Amniotic stem cell (primary cell): Measurements from ENCODE around the gene TNP1.

Experiments used
- DNase-seq: peaks from one replicate; lab custom pipeline; 2025; lab: John Stamatoyannopoulos, UW

TNP1 gene

DNA sequence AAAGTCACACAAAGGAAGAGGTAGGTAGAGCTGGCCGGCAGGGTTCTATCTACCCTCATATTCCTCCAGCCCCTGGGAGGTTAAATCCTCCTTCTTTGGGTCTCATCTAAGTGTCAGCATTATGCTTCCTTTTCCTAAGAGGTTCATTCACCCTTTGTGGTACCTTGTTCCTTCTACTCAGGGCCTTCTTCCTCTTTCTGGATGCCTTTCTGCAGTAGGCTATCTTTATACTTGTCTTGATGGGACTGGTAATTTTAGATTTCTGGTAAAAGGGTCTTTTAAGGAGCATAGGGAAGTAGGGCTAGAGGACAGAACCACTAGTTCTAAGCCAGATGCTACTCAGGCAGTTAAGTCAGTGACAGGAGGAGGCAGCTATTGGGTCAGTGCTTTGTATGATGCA lies 13.7 kb upstream of the TNP1 start:
- no peak for DNase-seq

GRCh38 chr2:216872624-216873023 lies 12.8 kb upstream of the TNP1 start:
- no peak for DNase-seq

DNA sequence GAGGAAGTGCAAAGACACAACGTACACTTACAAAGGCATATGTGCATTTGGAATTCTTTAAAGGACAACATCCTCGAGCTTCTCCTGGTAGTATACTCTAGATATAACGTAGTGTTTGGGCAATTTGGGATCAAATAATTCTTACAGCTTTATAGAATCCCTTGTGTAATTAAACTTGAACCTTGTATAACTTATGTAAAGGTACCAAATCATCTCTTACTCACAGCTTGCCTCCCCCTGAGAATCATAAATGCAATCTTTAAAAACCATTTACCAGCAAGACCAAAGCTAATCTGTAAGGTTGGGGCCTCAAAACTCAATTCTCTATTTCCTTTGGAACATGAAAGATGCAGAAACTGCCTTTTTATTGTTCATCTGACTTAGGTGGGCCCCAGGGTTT lies 12.2 kb upstream of the TNP1 start:
- no peak for DNase-seq

- no peak for DNase-seq
These were observed 11.6 kb upstream of the TNP1 start for GRCh38 chr2:216871333-216871934.

- DNase-seq, result no peak
These were observed 10.9 kb upstream of the TNP1 start for GRCh38 chr2:216870508-216871332.

GRCh38 chr2:216866515-216867095 lies 6.7 kb upstream of the TNP1 start:
- DNase-seq, result no peak

DNA sequence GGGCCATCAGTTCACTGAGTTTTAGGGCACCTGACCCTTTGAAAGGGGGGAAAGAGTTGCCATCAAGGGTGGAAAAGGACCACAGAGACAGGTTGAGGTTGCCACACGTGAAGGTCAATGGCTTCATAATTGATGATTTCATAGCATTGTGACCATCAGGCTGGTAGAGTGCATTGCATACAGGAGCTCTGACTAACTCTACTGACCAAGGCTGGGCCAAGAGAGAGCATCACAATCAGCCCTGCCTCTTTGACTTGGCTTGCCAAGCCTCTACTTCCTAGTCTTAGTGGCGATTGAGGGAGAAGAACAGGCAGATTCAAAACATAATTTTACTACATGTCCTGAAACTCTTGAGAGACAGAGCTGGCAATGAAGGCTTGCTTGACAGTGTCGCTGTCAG lies 5.8 kb upstream of the TNP1 start:
- no peak for DNase-seq

GRCh38 chr2:216863946-216864345 lies 4.1 kb upstream of the TNP1 start:
- no peak for DNase-seq

- DNase-seq, result no peak
These were observed 2.9 kb upstream of the TNP1 start for GRCh38 chr2:216862628-216863398.

DNA sequence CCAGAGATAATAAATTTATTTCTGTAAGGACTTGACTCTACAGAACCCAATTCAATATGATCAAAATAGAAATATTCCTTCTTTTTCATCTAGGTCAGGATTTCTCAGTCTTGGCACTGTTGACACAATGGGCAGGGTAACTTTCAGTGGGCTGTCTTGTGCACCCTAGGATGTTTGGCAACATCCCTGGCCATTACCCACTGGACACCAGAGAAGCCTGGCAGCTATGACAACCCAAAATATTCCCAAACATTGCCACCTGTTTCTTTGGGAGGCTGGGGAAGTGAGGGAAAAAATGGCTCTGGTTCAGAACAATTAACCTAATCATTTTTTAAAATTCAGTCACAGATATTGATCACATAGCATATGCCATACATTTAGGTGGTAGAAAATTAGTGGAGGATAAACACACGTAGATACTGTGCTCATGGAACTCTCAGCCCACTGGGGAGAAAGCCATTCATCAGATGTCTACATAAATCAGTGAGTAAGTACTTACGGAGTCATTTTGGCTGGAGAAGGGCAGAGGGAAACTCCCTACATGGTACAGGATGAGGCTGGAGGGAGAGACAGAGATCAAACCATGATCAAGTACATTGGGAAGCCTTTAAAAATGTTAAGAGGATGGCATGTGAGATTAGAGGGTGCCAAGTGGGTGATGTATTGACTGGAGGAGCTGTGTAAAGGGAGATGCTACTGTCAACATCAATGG lies 718 bp upstream of the TNP1 start:
- no peak for DNase-seq

DNA sequence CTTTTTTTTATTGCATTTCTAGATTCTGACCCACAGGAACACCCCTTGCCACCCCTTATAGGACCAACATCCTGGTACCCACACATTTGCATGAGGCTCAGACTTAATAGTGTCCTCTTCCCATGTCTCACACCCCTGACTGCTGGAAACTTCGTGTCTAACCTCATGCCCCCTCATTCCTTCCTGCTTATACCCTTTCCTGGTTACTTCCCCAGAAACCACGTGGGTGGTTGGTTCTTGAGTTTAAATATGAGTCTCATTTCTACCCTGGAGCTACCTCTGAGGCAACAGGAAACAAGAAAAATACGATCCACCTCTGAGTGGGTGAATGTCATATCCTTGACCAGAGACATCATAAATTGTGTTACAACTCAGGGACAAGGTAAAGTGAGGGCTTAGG lies 1.6 kb downstream of the TNP1 start:
- DNase-seq, result no peak

DNA sequence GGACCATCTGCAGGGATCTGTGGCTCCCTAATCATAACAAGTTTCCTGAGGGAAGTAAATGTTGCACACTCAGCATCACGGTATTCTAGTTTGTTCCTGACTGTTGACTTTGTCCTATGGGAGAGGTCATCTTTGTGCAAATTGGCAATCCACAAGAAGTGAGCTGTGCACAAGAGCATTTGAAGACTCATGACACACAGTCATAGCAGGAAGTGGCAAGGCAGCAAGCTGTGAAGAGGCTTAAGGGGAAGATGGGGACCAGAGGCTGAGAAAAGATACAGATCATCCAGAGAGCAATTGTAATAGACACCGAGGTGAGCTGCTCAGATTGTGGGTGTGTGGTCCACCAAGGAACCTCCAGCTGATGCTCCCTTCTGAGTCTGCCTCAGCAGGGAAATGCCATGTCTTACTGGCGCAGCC lies 2.7 kb downstream of the TNP1 start:
- DNase-seq, result no peak

- no peak for DNase-seq
These were observed 3.3 kb downstream of the TNP1 start for GRCh38 chr2:216856406-216857065.

DNA sequence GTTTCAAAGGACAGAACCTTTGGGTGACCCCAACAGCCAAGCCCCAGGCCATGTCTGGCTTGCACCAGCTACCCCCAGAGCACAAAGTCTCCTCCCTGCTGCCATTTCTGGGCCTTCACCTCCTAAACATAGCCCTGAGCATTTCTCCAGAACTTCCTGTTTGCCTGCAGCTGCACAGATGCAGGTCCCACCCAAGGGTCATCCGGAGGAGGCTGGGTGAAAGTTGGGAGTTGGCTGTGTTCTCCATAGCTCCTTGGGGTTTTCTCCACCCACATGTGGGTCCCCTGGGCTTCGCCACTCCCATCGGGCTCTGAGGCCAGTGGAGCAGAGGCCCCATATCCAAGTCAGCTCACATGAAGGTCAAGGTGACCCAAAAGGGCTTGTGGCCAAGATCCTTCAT lies 4.3 kb downstream of the TNP1 start:
- no peak for DNase-seq

- DNase-seq, result no peak
These were observed 4.8 kb downstream of the TNP1 start for GRCh38 chr2:216855079-216855478.

DNA sequence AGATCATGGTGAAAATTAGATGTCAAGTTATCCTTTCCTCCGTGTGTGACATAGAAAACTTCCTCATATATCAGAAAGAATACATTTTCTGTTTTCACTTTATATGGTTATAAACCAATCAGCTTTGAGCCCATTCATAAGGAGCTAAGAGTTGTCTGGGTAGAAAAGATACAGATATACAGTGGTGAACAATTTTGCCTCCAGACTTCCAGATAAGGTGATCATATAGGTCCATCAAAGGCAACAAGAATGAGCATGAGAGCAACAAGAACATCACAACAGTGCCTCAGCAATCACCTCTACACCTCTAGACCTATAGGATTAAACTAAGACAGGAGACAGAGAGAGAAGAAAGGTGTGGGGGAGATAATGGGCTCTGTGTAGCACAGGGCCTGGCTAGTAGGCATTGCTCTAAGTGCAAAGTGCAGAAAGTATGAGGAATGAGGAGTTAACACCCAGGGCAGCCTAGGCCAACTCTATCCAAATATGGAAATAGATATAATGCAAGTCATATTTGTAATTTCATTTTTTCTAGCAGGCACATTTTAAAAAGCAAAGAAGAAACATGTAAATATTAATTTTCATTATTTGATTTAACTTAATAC lies 8.3 kb downstream of the TNP1 start:
- no peak for DNase-seq

DNA sequence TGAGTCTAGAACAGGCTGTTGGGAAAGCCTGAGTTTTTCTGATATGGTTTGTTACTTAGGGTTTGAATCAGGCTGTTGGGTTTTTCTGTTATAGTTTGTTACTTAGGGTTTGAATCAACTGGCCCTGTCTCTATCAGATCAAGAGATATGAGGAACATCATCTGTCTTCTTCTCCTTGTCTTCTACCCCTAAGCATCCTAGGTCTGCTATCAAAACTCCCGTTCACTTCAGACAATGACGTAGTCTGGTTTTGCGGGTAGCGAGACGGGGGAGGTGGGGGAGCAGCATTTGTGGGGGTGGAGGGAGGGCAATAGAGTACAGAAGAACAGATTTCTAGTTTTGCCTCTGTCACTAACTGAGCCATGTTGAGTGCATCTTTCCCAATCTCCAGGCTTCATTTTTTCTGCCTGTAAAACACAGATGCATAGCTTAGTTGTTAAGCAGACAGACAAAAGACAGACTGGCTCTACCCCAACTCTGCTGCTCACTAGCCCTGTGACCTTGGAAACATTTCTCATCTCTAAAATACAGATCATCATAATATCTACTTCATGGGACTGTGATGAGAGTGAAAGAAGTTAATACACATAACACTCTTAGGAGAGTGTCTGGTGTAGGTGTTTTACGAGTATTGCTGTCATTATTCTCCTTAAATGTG lies 9.1 kb downstream of the TNP1 start:
- DNase-seq, result no peak

DNA sequence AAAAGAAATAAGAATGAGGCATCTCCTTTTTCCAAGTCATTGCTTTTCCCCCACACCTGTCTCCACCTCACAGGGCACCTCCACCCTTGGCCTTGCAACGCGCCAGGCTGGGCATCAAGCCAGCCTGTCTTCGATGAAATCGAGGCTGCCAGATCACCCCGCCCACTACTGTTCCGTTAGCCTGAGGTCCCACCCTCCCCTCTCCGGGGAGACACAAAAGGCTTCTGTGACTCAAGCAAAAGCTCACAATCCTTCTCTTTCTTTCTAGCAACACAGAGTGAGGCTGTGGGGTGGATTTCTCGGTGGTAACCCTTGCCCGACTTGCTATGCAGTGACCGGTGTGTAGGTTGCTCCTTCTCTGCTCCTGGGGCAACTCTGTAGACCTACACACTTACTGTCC lies 9.9 kb downstream of the TNP1 start:
- no peak for DNase-seq

DNA sequence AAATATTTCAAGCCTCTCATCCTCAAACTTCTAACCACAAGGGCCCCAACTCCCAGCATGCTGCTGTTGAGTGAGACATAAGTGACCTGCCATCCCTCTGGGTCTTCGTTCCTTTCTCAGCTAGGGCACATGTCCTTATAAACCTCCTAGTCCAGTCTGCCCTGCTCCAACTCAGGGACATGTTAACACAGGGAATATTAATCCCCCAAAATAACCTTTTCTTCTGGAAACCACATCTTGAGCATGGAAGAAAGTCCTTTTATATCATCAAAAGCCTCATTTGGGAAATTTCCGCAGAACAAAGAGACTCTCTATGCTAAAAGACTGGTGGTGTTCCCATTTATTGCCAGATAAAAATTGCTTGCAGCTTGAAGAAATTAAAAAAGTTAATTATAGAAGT lies 14.4 kb downstream of the TNP1 start:
- DNase-seq, result no peak

DNA sequence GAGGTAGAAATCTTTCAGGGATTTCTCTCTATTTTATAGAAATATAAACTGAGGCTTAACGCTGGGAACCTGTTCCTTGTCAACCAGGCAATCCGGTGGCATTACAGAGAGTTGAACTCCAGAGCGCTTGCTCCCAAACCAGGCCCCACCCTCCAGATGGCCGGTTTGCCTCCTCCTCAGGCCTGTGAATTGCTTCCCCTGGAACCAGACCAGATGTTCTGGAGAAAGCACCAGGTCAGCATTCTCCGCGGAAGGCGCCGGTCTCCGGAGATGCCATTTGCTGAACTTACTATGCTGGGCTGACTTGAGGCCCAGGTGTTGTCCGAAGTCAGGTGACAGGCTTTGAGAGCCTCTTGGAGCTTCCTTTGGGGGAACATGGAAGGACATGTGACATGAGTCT lies 17.2 kb downstream of the TNP1 start:
- DNase-seq, result no peak

DNA sequence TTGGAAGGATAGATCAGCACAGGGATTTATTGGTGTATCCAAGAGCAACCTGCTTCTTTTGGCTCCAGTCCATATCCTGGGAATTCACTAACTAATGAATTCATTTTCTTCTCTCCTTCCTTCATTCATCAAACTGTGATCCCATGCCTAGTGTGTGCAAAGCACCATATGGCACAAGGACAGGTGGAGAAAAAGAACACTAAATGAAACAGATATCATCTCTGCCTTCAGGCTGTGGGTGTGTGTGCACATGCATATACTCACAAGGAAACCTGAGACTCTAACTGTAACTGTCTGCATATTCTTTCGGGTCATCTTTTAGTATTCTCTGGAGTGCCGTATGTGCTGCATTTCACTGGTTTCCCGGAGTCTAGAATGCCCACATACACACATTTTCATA lies 20.2 kb downstream of the TNP1 start:
- DNase-seq, result no peak
